Activated T-helper 17 cell treated with anti-CD3 and anti-CD28 coated beads, Interleukin-2, amount 50 U/mL, for 72 hours (primary cell): ENCODE data around the gene KLHL29. TPM values are rescaled to one million over a fixed set of nuclear protein-coding genes. Genes with fewer than 3 reads are reported as not detected.

ENCODE experiments used
- ATAC-seq: fragments of 150-1000 bp; cut with Tn5 transposase; replicated peaks from 2 replicates; pipeline ENCODE4 v1.10.0; 2021; ENCODE audit warnings: mild to moderate bottlenecking, moderate library complexity
- H3K27ac Mint-ChIP-seq: one replicate; pipeline ENCODE4 v1.8.0; 2022; ENCODE audit warnings: mixed read lengths
- H3K27me3 Mint-ChIP-seq: one replicate; pipeline ENCODE4 v1.8.0; 2022; ENCODE audit warnings: mixed read lengths
- H3K36me3 Mint-ChIP-seq: one replicate; pipeline ENCODE4 v1.8.0; 2022; ENCODE audit warnings: low read depth, mild to moderate bottlenecking, mixed read lengths
- H3K4me1 Mint-ChIP-seq: one replicate; pipeline ENCODE4 v1.8.0; 2022; ENCODE audit warnings: mixed read lengths
- H3K4me3 Mint-ChIP-seq: one replicate; pipeline ENCODE4 v1.8.0; 2022; ENCODE audit warnings: mild to moderate bottlenecking, mixed read lengths
- H3K9me3 Mint-ChIP-seq: one replicate; pipeline ENCODE4 v1.8.0; 2022; ENCODE audit warnings: mixed read lengths
- total RNA-seq, 2 donors: library from RNA; stranded (reverse); gene quantifications; one replicate each; pipeline ENCODE4 v1.2.3, GENCODE V29; 2022

Gene KLHL29
- total RNA-seq, 2 donors from 2014 or later: 0.26 to 0.56 TPM

GRCh38 chr2:23497063-23497462, 112.1 kb downstream of the KLHL29 start:
- H3K4me1 Mint-ChIP-seq: peaks cover 7% of the 10 kb centered on the region
- ATAC-seq: peak; percentile 90
- peaks cover 5% of the 10 kb centered on the region for H3K27me3 Mint-ChIP-seq
- peak overlapping the region; percentile 17 for H3K4me3 Mint-ChIP-seq
- H3K27ac Mint-ChIP-seq: peak overlapping the region; percentile 1
- no peaks in the 10 kb centered on the region for H3K36me3 Mint-ChIP-seq
- no peaks in the 10 kb centered on the region for H3K9me3 Mint-ChIP-seq

- H3K27ac Mint-ChIP-seq: peak overlapping the region; percentile 1
- peaks cover 4% of the 10 kb centered on the region for H3K27me3 Mint-ChIP-seq
- ATAC-seq: no peak
- H3K4me1 Mint-ChIP-seq: peaks cover 7% of the 10 kb centered on the region
- H3K9me3 Mint-ChIP-seq: no peaks in the 10 kb centered on the region
- H3K4me3 Mint-ChIP-seq: peak overlapping the region; percentile 17
- no peaks in the 10 kb centered on the region for H3K36me3 Mint-ChIP-seq
These were observed 112.6 kb downstream of the KLHL29 start for GRCh38 chr2:23497536-23497935.

GRCh38 chr2:23498943-23499342, 114.0 kb downstream of the KLHL29 start:
- Mint-ChIP-seq H3K4me3 (no peak overlapping the region), H3K4me1 (peaks cover 7% of the 10 kb centered on the region), H3K9me3 (no peaks in the 10 kb centered on the region), H3K27me3 (peaks cover 4% of the 10 kb centered on the region), H3K27ac (no peak overlapping the region), H3K36me3 (no peaks in the 10 kb centered on the region)
- no peak for ATAC-seq

- no peaks in the 10 kb centered on the region for H3K36me3 Mint-ChIP-seq
- peaks cover 4% of the 10 kb centered on the region for H3K27me3 Mint-ChIP-seq
- H3K4me3 Mint-ChIP-seq: no peak overlapping the region
- peaks cover 7% of the 10 kb centered on the region for H3K4me1 Mint-ChIP-seq
- H3K27ac Mint-ChIP-seq: no peak overlapping the region
- ATAC-seq: no peak
- H3K9me3 Mint-ChIP-seq: no peaks in the 10 kb centered on the region
These were observed 114.5 kb downstream of the KLHL29 start for GRCh38 chr2:23499439-23499838.

DNA sequence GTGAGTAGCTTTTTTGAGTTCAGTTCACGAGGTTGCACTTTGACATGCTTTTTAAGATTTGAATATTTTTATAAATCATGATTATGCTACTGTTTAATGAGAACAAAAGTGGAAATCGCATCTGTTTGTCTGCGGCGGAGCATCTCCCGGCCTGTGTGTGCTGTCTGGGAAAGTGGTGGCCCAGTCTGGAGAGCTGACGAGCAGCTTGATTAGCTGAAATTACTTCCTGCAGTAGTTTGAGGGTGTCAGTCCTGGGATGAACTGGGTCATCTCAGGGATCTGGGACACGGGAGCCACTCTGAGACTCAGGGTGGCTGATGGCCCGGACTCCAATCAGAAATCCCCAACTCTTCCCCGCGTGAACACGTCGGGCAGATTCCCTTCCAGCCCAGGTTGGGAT, 115.9 kb downstream of the KLHL29 start:
- Mint-ChIP-seq H3K4me1 (peaks cover 7% of the 10 kb centered on the region), H3K9me3 (no peaks in the 10 kb centered on the region), H3K4me3 (no peak overlapping the region), H3K36me3 (no peaks in the 10 kb centered on the region), H3K27ac (no peak overlapping the region), H3K27me3 (peaks cover 7% of the 10 kb centered on the region)
- no peak for ATAC-seq

- Mint-ChIP-seq H3K4me1 (peaks cover 3% of the 10 kb centered on the region), H3K4me3 (no peak overlapping the region), H3K36me3 (no peaks in the 10 kb centered on the region), H3K27ac (no peak overlapping the region), H3K27me3 (peaks cover 7% of the 10 kb centered on the region), H3K9me3 (no peaks in the 10 kb centered on the region)
- ATAC-seq: no peak
These were observed 117.1 kb downstream of the KLHL29 start for GRCh38 chr2:23502096-23502495.

DNA sequence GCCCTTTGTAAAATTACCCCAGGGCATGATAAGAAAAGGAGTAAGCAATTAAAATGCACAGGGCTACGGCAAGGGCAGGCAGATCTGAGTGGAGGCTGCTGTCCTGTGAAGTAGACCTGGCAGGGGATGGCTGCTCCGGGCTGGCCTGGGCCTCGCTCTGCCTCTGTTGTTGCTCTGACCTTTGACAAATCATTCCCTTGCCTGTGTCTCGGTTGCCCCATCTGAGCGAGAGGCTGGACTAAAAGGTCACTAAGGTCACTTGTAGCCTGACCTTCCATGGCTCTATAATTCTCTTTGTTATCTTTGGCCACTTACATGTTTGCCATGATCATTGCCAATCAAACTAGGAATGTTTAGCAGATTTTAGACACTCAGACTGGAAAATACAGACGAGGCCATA, 118.1 kb downstream of the KLHL29 start:
- H3K4me3 Mint-ChIP-seq: no peak overlapping the region
- ATAC-seq: no peak
- H3K36me3 Mint-ChIP-seq: no peaks in the 10 kb centered on the region
- peaks cover 7% of the 10 kb centered on the region for H3K27me3 Mint-ChIP-seq
- H3K9me3 Mint-ChIP-seq: no peaks in the 10 kb centered on the region
- H3K4me1 Mint-ChIP-seq: no peaks in the 10 kb centered on the region
- no peak overlapping the region for H3K27ac Mint-ChIP-seq

DNA sequence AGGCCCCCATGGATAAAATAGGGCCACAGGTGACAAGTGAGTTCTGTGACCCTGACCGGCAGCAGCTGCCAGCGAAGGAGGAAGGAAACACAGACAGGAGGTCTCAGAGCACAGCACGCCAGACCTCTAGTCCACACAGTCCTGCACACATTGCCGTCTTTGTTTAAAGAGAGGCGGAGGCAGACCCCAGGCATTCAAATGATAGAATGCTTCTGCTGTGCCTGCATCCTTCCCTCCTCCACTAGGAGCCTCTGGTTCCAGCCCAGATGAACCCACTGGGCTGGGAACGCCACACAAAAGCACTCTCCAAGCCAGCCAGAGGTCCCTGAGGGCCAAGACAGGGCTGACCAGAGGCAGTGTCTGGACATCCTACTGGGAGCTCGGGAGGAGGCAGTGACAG, 118.7 kb downstream of the KLHL29 start:
- Mint-ChIP-seq H3K4me1 (no peaks in the 10 kb centered on the region), H3K36me3 (no peaks in the 10 kb centered on the region), H3K4me3 (no peak overlapping the region), H3K27ac (no peak overlapping the region), H3K9me3 (no peaks in the 10 kb centered on the region), H3K27me3 (peaks cover 7% of the 10 kb centered on the region)
- ATAC-seq: no peak

- Mint-ChIP-seq H3K4me1 (no peaks in the 10 kb centered on the region), H3K9me3 (no peaks in the 10 kb centered on the region), H3K36me3 (no peaks in the 10 kb centered on the region), H3K27me3 (peaks cover 7% of the 10 kb centered on the region), H3K4me3 (no peak overlapping the region), H3K27ac (no peak overlapping the region)
- no peak for ATAC-seq
These were observed 119.6 kb downstream of the KLHL29 start for GRCh38 chr2:23504591-23504990.

DNA sequence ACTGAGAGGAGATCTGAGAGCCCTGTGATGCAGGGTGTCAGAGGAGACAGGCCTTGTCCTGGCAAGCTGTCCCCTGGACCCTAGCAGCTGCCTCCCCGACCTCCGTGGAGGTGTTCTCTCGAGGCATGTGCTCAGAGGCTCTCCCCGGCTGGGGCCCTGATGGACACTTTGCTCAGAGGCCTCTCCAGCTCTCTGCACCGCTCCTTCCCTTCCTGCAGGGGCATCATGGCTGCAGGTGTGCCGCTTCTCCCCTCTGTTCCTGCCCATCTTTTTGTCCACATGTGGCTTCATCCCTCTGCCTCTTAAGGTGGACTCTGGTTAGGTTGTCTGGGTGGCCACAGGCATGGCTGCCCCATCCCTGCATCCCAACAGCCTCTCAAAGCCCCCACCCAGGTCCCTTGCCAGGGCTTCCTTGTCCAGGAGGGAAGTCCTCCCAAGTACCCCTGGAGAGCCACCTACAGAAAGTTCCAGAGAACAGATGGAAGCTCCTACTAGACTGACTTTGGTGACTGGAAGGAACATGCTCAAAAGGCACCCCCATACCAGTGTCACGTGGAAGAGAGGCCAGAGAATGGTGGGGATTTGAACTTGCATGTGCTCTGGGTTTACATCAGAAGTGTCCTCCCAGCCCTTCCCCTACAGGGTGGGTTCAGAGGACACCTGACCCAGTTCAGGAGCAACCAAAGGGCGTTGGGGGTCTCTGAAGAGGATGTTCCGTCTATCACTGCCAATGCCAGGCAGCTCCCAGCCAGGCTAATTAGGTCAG, 120.4 kb downstream of the KLHL29 start:
- Mint-ChIP-seq H3K36me3 (no peaks in the 10 kb centered on the region), H3K27ac (no peak overlapping the region), H3K4me1 (no peaks in the 10 kb centered on the region), H3K27me3 (peaks cover 2% of the 10 kb centered on the region), H3K4me3 (no peak overlapping the region), H3K9me3 (no peaks in the 10 kb centered on the region)
- ATAC-seq: no peak

GRCh38 chr2:23505984-23506380, 121.0 kb downstream of the KLHL29 start:
- no peaks in the 10 kb centered on the region for H3K9me3 Mint-ChIP-seq
- ATAC-seq: no peak
- peaks cover 2% of the 10 kb centered on the region for H3K27me3 Mint-ChIP-seq
- H3K27ac Mint-ChIP-seq: no peak overlapping the region
- H3K36me3 Mint-ChIP-seq: no peaks in the 10 kb centered on the region
- no peaks in the 10 kb centered on the region for H3K4me1 Mint-ChIP-seq
- no peak overlapping the region for H3K4me3 Mint-ChIP-seq

- no peak overlapping the region for H3K27ac Mint-ChIP-seq
- H3K36me3 Mint-ChIP-seq: no peaks in the 10 kb centered on the region
- peaks cover 2% of the 10 kb centered on the region for H3K27me3 Mint-ChIP-seq
- ATAC-seq: no peak
- no peaks in the 10 kb centered on the region for H3K4me1 Mint-ChIP-seq
- no peak overlapping the region for H3K4me3 Mint-ChIP-seq
- no peaks in the 10 kb centered on the region for H3K9me3 Mint-ChIP-seq
These were observed 121.7 kb downstream of the KLHL29 start for GRCh38 chr2:23506531-23507266.

DNA sequence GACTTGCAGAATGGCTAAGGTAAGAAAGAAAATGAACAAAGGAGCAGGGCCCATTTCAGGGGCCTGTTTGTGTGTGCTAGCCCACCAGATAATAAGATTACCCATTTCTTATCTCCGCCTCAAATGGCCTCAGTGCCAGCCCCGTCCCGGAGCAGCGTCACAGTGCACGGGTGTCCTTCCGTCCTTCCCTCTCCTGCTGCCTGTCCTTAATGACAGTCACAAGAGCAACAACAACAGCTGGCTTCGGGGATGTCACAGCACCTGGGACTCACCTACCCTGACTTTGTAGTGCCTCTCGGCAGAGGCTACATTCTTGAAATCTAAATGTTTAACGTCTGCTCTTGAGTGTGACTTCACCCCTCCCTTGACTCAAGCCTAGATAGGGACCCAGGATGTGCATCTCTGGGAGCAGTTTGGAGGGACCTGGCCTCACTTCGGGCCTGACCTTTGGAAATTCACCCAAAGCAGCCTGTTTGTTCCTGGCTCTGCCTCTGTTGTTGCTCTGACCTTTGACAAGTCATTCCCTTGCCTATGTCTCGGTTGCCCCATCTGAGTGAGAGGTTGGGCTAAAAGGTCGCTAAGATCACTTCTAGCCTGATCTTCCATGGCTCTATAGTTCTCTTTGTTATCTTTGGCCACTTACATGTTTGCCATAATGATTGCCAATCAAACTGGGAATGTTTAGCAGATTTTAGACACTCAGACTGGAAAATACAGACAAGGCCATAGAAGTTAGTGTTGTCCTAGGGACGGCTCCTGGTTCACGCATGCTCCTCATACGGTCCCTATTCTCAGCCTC, 122.5 kb downstream of the KLHL29 start:
- Mint-ChIP-seq H3K9me3 (no peaks in the 10 kb centered on the region), H3K27ac (no peak overlapping the region), H3K4me1 (no peaks in the 10 kb centered on the region), H3K27me3 (peaks cover 2% of the 10 kb centered on the region), H3K36me3 (no peaks in the 10 kb centered on the region), H3K4me3 (no peak overlapping the region)
- no peak for ATAC-seq

DNA sequence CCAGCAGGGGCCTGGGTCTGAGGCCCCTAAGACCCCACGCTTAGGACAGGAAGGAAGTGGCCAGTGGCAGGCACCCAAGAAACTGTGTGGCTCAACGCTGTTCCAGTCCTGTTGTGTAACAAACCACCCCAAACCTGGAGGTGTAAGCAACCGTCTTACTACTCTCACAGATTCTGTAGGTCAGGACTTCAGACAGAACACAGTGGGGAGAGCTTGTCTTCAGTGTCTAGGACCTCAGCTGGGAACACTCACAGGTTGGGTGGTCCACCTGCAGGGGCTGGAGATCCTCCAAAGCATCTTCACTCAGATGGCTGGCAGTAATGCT, 123.0 kb downstream of the KLHL29 start:
- Mint-ChIP-seq H3K36me3 (no peaks in the 10 kb centered on the region), H3K4me1 (no peaks in the 10 kb centered on the region), H3K9me3 (no peaks in the 10 kb centered on the region), H3K27me3 (peaks cover 2% of the 10 kb centered on the region), H3K4me3 (no peak overlapping the region), H3K27ac (no peak overlapping the region)
- ATAC-seq: no peak

DNA sequence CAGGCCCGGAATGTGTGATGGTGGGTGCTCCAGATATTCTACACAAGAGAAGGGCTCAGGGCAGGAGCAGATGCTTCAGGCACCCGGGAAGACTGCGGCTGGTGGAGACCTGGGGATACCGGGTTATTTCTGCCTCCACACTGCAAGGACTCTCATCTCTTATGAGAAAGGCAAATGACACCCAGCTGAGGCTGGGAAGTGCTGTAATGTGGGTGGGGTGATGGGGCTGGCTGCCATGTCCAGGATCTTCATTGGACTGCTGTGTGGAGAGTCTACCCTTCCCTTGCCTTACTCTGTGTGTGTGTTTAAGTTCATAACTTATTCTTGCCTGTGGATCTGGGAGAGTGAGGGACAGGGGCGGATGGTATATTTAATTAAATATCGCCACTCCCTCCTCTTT, 124.1 kb downstream of the KLHL29 start:
- no peak for ATAC-seq
- H3K27me3 Mint-ChIP-seq: peaks cover 2% of the 10 kb centered on the region
- H3K4me3 Mint-ChIP-seq: no peak overlapping the region
- H3K27ac Mint-ChIP-seq: no peak overlapping the region
- no peaks in the 10 kb centered on the region for H3K9me3 Mint-ChIP-seq
- H3K4me1 Mint-ChIP-seq: no peaks in the 10 kb centered on the region
- no peaks in the 10 kb centered on the region for H3K36me3 Mint-ChIP-seq
